ENCODE measurements around the gene TTBK2.

Gene TTBK2

DNA sequence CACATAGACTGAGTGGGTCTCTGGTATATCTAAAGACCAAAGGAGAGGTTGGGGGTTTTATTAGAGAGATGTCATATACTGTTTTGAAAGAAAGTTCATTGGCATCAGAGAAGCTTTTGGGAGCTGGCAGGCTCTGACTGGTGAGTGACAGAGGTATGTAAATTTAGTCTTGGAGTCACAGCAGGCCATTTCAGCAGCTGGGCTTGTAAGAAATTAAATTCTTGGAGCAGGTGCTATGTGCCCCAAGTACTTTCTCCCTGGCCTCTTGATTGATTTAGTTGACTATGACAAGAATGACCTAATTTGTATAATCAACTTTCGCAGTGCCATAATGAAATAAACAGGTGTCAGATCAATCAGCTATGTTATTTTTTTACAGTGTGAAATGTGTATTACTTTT, 135.9 kb downstream of the TTBK2 start:
- H3K4me2 ChIP-seq (ENCODE audit: low read length, poor library complexity, severe bottlenecking): no peak overlapping the region
- H2AFZ ChIP-seq (ENCODE audit: low read depth, low read length): no peak overlapping the region
- no peaks in the 10 kb centered on the region for H3K4me1 ChIP-seq (ENCODE audit: control insufficient read depth, insufficient read depth, low read depth, low read length)
- no peak overlapping the region for H2AK5ac ChIP-seq (ENCODE audit: low read length, severe bottlenecking)
- no peak for DNase-seq
- no peaks in the 10 kb centered on the region for H3K9me3 ChIP-seq (ENCODE audit: control insufficient read depth, low read length)
- H3K4ac ChIP-seq (ENCODE audit: low read depth in 1 of 2, low read length in 2 of 2): no peak overlapping the region
- no peak overlapping the region for H4K91ac ChIP-seq (ENCODE audit: low read length)
- H3K27me3 ChIP-seq (ENCODE audit: control insufficient read depth in 1 of 2, insufficient read depth in 1 of 2, low read length in 2 of 2): no peaks in the 10 kb centered on the region
- no peak overlapping the region for H4K8ac ChIP-seq (ENCODE audit: low read length)
- no peak overlapping the region for H3K23ac ChIP-seq (ENCODE audit: low read length in 2 of 2)
- no peak overlapping the region for H3K4me3 ChIP-seq (ENCODE audit: insufficient read depth in 1 of 2, low read depth in 1 of 2, low read length in 2 of 2)
- H2BK15ac ChIP-seq (ENCODE audit: low read depth, poor library complexity, severe bottlenecking): no peak overlapping the region
- WGBS: no CpG with 5 or more reads among the region's 1 CpG
- no peak overlapping the region for H3K9ac ChIP-seq (ENCODE audit: low read length)
- H2BK12ac ChIP-seq (ENCODE audit: low read length in 2 of 2): no peak overlapping the region
- no peak overlapping the region for H2BK120ac ChIP-seq (ENCODE audit: low read depth, low read length)
- H3K27ac ChIP-seq (ENCODE audit: low read length, poor library complexity, severe bottlenecking): no peak overlapping the region
- peaks cover 0 to 13% of the 10 kb centered on the region in 2 experiments for H3K36me3 ChIP-seq (ENCODE audit: control insufficient read depth in 1 of 2, insufficient read depth in 2 of 2, low read depth in 1 of 2, low read length in 2 of 2)
- no peak overlapping the region for H3K14ac ChIP-seq (ENCODE audit: low read length in 2 of 2)
- H3K79me1 ChIP-seq (replicated peaks; ENCODE audit: low read length, poor library complexity, severe bottlenecking): peaks cover under 1% of the 10 kb centered on the region
- no peak overlapping the region for H3K18ac ChIP-seq (ENCODE audit: low read depth in 1 of 2, low read length in 2 of 2)
- H2BK5ac ChIP-seq (ENCODE audit: low read depth, low read length, poor library complexity, severe bottlenecking): no peak overlapping the region

GRCh38 chr15:42782716-42783115, 137.9 kb downstream of the TTBK2 start:
- DNase-seq: no peak
- H4K91ac ChIP-seq (ENCODE audit: low read length): no peak overlapping the region
- H2BK5ac ChIP-seq (ENCODE audit: low read depth, low read length, poor library complexity, severe bottlenecking): no peak overlapping the region
- no peak overlapping the region for H3K23ac ChIP-seq (ENCODE audit: low read length in 2 of 2)
- H4K8ac ChIP-seq (ENCODE audit: low read length): no peak overlapping the region
- no peaks in the 10 kb centered on the region for H3K27me3 ChIP-seq (ENCODE audit: control insufficient read depth in 1 of 2, insufficient read depth in 1 of 2, low read length in 2 of 2)
- no peak overlapping the region for H2AFZ ChIP-seq (ENCODE audit: low read depth, low read length)
- peaks cover 3% of the 10 kb centered on the region for H3K79me1 ChIP-seq (replicated peaks; ENCODE audit: low read length, poor library complexity, severe bottlenecking)
- WGBS: 99% methylated on average over 4 of the region's 4 CpGs
- H3K4me2 ChIP-seq (ENCODE audit: low read length, poor library complexity, severe bottlenecking): no peak overlapping the region
- no peak overlapping the region for H3K9ac ChIP-seq (ENCODE audit: low read length)
- H2BK120ac ChIP-seq (ENCODE audit: low read depth, low read length): no peak overlapping the region
- H3K18ac ChIP-seq (ENCODE audit: low read depth in 1 of 2, low read length in 2 of 2): no peak overlapping the region
- H2BK15ac ChIP-seq (ENCODE audit: low read depth, poor library complexity, severe bottlenecking): no peak overlapping the region
- no peak overlapping the region for H2AK5ac ChIP-seq (ENCODE audit: low read length, severe bottlenecking)
- H3K4ac ChIP-seq (ENCODE audit: low read depth in 1 of 2, low read length in 2 of 2): no peak overlapping the region
- H3K9me3 ChIP-seq (ENCODE audit: control insufficient read depth, low read length): no peaks in the 10 kb centered on the region
- no peak overlapping the region for H2BK12ac ChIP-seq (ENCODE audit: low read length in 2 of 2)
- no peak overlapping the region for H3K27ac ChIP-seq (ENCODE audit: low read length, poor library complexity, severe bottlenecking)
- no peak overlapping the region for H3K4me3 ChIP-seq (ENCODE audit: insufficient read depth in 1 of 2, low read depth in 1 of 2, low read length in 2 of 2)
- H3K4me1 ChIP-seq (ENCODE audit: control insufficient read depth, insufficient read depth, low read depth, low read length): no peaks in the 10 kb centered on the region
- peaks cover 0 to 13% of the 10 kb centered on the region in 2 experiments for H3K36me3 ChIP-seq (ENCODE audit: control insufficient read depth in 1 of 2, insufficient read depth in 2 of 2, low read depth in 1 of 2, low read length in 2 of 2)
- H3K14ac ChIP-seq (ENCODE audit: low read length in 2 of 2): no peak overlapping the region

DNA sequence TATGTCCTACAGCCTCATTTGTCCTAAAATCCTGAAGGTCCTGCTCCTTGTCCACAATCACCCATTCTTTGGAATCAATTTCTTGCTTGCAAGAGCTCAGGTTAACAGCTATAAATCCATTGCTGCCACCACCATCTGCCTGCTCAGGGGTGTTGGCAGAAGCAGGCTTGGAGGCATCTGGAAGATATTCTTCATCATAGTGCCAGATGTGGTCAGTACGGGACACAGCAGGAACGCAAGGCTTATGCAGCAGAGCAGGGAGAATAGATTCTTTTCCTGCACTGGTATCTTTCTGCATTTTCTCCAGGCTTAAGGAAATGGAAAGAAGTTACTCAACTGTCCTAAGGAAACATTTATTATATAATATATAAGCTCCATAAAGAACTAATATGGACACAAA, 145.2 kb downstream of the TTBK2 start:
- Histone ChIP-seq H2BK5ac (ENCODE audit: low read depth, low read length, poor library complexity, severe bottlenecking) (no peak overlapping the region), H3K18ac (ENCODE audit: low read depth in 1 of 2, low read length in 2 of 2) (no peak overlapping the region), H3K4me1 (ENCODE audit: control insufficient read depth, insufficient read depth, low read depth, low read length) (no peaks in the 10 kb centered on the region), H4K8ac (ENCODE audit: low read length) (no peak overlapping the region), H3K36me3 (ENCODE audit: control insufficient read depth in 1 of 2, insufficient read depth in 2 of 2, low read depth in 1 of 2, low read length in 2 of 2) (peaks cover 7 to 23% of the 10 kb centered on the region in 2 experiments), H2BK120ac (ENCODE audit: low read depth, low read length) (no peak overlapping the region), H3K4me3 (ENCODE audit: insufficient read depth in 1 of 2, low read depth in 1 of 2, low read length in 2 of 2) (no peak overlapping the region), H3K79me1 (replicated peaks; ENCODE audit: low read length, poor library complexity, severe bottlenecking) (peaks cover 10% of the 10 kb centered on the region), H3K27me3 (ENCODE audit: control insufficient read depth in 1 of 2, insufficient read depth in 1 of 2, low read length in 2 of 2) (no peaks in the 10 kb centered on the region), H2BK15ac (ENCODE audit: low read depth, poor library complexity, severe bottlenecking) (no peak overlapping the region), H2BK12ac (ENCODE audit: low read length in 2 of 2) (no peak overlapping the region), H3K4ac (ENCODE audit: low read depth in 1 of 2, low read length in 2 of 2) (no peak overlapping the region), H2AK5ac (ENCODE audit: low read length, severe bottlenecking) (no peak overlapping the region), H3K23ac (ENCODE audit: low read length in 2 of 2) (no peak overlapping the region), H4K91ac (ENCODE audit: low read length) (no peak overlapping the region), H3K9ac (ENCODE audit: low read length) (no peak overlapping the region), H3K9me3 (ENCODE audit: control insufficient read depth, low read length) (no peaks in the 10 kb centered on the region), H3K14ac (ENCODE audit: low read length in 2 of 2) (no peak overlapping the region), H3K27ac (ENCODE audit: low read length, poor library complexity, severe bottlenecking) (no peak overlapping the region), H3K4me2 (ENCODE audit: low read length, poor library complexity, severe bottlenecking) (no peak overlapping the region), H2AFZ (ENCODE audit: low read depth, low read length) (no peak overlapping the region)
- DNase-seq: no peak
- WGBS: 94% methylated on average over 2 of the region's 2 CpGs

- Histone ChIP-seq H2BK120ac (ENCODE audit: low read depth, low read length) (no peak overlapping the region), H2AK5ac (ENCODE audit: low read length, severe bottlenecking) (no peak overlapping the region), H2BK5ac (ENCODE audit: low read depth, low read length, poor library complexity, severe bottlenecking) (no peak overlapping the region), H3K9ac (ENCODE audit: low read length) (no peak overlapping the region), H4K8ac (ENCODE audit: low read length) (no peak overlapping the region), H3K27me3 (ENCODE audit: control insufficient read depth in 1 of 2, insufficient read depth in 1 of 2, low read length in 2 of 2) (no peaks in the 10 kb centered on the region), H2AFZ (ENCODE audit: low read depth, low read length) (no peak overlapping the region), H4K91ac (ENCODE audit: low read length) (no peak overlapping the region), H3K4me1 (ENCODE audit: control insufficient read depth, insufficient read depth, low read depth, low read length) (no peaks in the 10 kb centered on the region), H3K36me3 (ENCODE audit: control insufficient read depth in 1 of 2, insufficient read depth in 2 of 2, low read depth in 1 of 2, low read length in 2 of 2) (peaks cover 7 to 23% of the 10 kb centered on the region in 2 experiments), H2BK15ac (ENCODE audit: low read depth, poor library complexity, severe bottlenecking) (no peak overlapping the region), H3K4ac (ENCODE audit: low read depth in 1 of 2, low read length in 2 of 2) (no peak overlapping the region), H3K18ac (ENCODE audit: low read depth in 1 of 2, low read length in 2 of 2) (no peak overlapping the region), H2BK12ac (ENCODE audit: low read length in 2 of 2) (no peak overlapping the region), H3K9me3 (ENCODE audit: control insufficient read depth, low read length) (no peaks in the 10 kb centered on the region), H3K79me1 (replicated peaks; ENCODE audit: low read length, poor library complexity, severe bottlenecking) (peaks cover 9% of the 10 kb centered on the region), H3K27ac (ENCODE audit: low read length, poor library complexity, severe bottlenecking) (no peak overlapping the region), H3K4me2 (ENCODE audit: low read length, poor library complexity, severe bottlenecking) (no peak overlapping the region), H3K4me3 (ENCODE audit: insufficient read depth in 1 of 2, low read depth in 1 of 2, low read length in 2 of 2) (no peak overlapping the region), H3K23ac (ENCODE audit: low read length in 2 of 2) (no peak overlapping the region), H3K14ac (ENCODE audit: low read length in 2 of 2) (no peak overlapping the region)
- WGBS: 80% methylated on average over 2 of the region's 2 CpGs
- DNase-seq: no peak
These were observed 147.7 kb downstream of the TTBK2 start for GRCh38 chr15:42772901-42773300.

Measured in mesenchymal stem cell (in vitro differentiated cells and primary cell).